ENCODE results near the gene SH3D19. TPM values are rescaled to one million over a fixed set of nuclear protein-coding genes. Genes with fewer than 3 reads are reported as not detected.

SH3D19 gene
- total and polyA plus RNA-seq, 2 of the 4 experiments (the other 2 are of a cell fraction) = 14.4 to 27.2 TPM

- no peak overlapping the region for H3K4me3 ChIP-seq (ENCODE audit: insufficient read depth, low read depth, low read length)
- H3K9me1 ChIP-seq (ENCODE audit: insufficient read depth, low read length) = no peaks in the 10 kb centered on the region
- dilution Hi-C loops (cut with HindIII; ENCODE audit: low sequenced_read_pairs, unreplicated experiment) (no loop called here), in situ Hi-C loops (cut with MboI; ENCODE audit: low sequenced_read_pairs) (no loop called here), intact Hi-C loops (cut with micrococcal nuclease) (no loop called here)
- H3K4me2 ChIP-seq (ENCODE audit: low read depth, low read length) = no peak overlapping the region
- H3K4ac ChIP-seq (ENCODE audit: low read depth, low read length) = no peak overlapping the region
- ChIA-PET CTCF (no interaction called here), POLR2A (ENCODE audit: unreplicated experiment) (no interaction called here)
- H3K9me3 ChIP-seq (ENCODE audit: control insufficient read depth, insufficient read depth, low read length) = no peaks in the 10 kb centered on the region
- H2AK5ac ChIP-seq (ENCODE audit: low read depth, low read length) = no peak overlapping the region
- DNase-seq (no peak), ATAC-seq (ENCODE audit: low read depth) (no peak)
- no peak for TF ChIP-seq CHD1 (IDR thresholded peaks at IDR 0.05; ENCODE audit: low read depth, low read length)
- no peak for TF ChIP-seq BHLHE40 (IDR thresholded peaks at IDR 0.05; ENCODE audit: low read depth, low read length)
- no peak for TF ChIP-seq CEBPB (IDR thresholded peaks at IDR 0.05; ENCODE audit: low read depth, low read length)
- no peak for TF ChIP-seq MAFK (IDR thresholded peaks at IDR 0.05; ENCODE audit: low read depth, low read length)
- no peak for TF ChIP-seq RAD21 (IDR thresholded peaks at IDR 0.05; ENCODE audit: low read length)
- TF ChIP-seq SMC3 (IDR thresholded peaks at IDR 0.05; ENCODE audit: low read depth, low read length) = no peak
- no peak for TF ChIP-seq ELK1 (IDR thresholded peaks at IDR 0.05; ENCODE audit: borderline replicate concordance, low read depth, low read length)
- no peak for TF ChIP-seq USF2 (IDR thresholded peaks at IDR 0.05; ENCODE audit: low read depth, low read length)
- TF ChIP-seq POLR2A (IDR thresholded peaks at IDR 0.05; ENCODE audit: low read depth, low read length) = no peak
- no peak for TF ChIP-seq CTCF (conservative IDR thresholded peaks at IDR 0.05; ENCODE audit: low read depth, low read length)
- TF ChIP-seq MXI1 (IDR thresholded peaks at IDR 0.05; ENCODE audit: borderline replicate concordance, low read depth, low read length) = no peak
- TF ChIP-seq MAZ (IDR thresholded peaks at IDR 0.05; ENCODE audit: borderline replicate concordance, low read depth, low read length) = no peak
- TF ChIP-seq NFE2L2 (IDR thresholded peaks at IDR 0.05; ENCODE audit: low read depth, low read length) = no peak
- no CpG with 5 or more reads among the region's 4 CpGs for WGBS, 2 experiments (ENCODE audit: extremely low coverage in 2 of 2, insufficient read length in 1 of 2)
- H4K20me1 ChIP-seq (ENCODE audit: insufficient read depth, low read length) = no peaks in the 10 kb centered on the region
- H2BK5ac ChIP-seq (ENCODE audit: low read depth, low read length, poor library complexity, severe bottlenecking) = no peak overlapping the region
- H3K27me3 ChIP-seq (ENCODE audit: control insufficient read depth, insufficient read depth, low read length) = no peaks in the 10 kb centered on the region
- no peak overlapping the region for H2BK120ac ChIP-seq (ENCODE audit: low read depth, low read length)
- no peak overlapping the region for H3K23ac ChIP-seq (ENCODE audit: low read depth, low read length)
- H3K56ac ChIP-seq (ENCODE audit: extremely low read depth, insufficient read depth, low read length) = no peak overlapping the region
- no peak overlapping the region for H3K9ac ChIP-seq (ENCODE audit: low read depth, low read length)
- no peak overlapping the region for H3K14ac ChIP-seq (replicated peaks; ENCODE audit: low read depth, low read length)
- H3K18ac ChIP-seq (ENCODE audit: low read depth, low read length) = no peak overlapping the region
- H4K5ac ChIP-seq (ENCODE audit: low read depth, low read length) = no peak overlapping the region
- H3K27ac ChIP-seq (ENCODE audit: insufficient read depth, low read length) = no peak overlapping the region
- no TSS peak for BruUV-seq (replicated peaks)
- no peaks in the 10 kb centered on the region for H3K79me1 ChIP-seq (ENCODE audit: low read depth in 1 of 2, low read length in 2 of 2)
- no peak overlapping the region for H2BK20ac ChIP-seq (ENCODE audit: low read depth, low read length)
- no peaks in the 10 kb centered on the region for H3K36me3 ChIP-seq (ENCODE audit: control insufficient read depth, insufficient read depth, low read length)
- no peak overlapping the region for H2AFZ ChIP-seq (replicated peaks; ENCODE audit: low read length, poor library complexity)
- no peak overlapping the region for H2BK15ac ChIP-seq (ENCODE audit: low read depth, low read length)
- H2AK9ac ChIP-seq (replicated peaks; ENCODE audit: low read depth, low read length, poor library complexity) = no peak overlapping the region
- H3K4me1 ChIP-seq (ENCODE audit: control insufficient read depth, insufficient read depth, low read length) = no peaks in the 10 kb centered on the region
- H4K91ac ChIP-seq (ENCODE audit: insufficient read depth, low read depth, low read length) = no peak overlapping the region
- H4K8ac ChIP-seq (ENCODE audit: low read depth in 2 of 2, low read length in 2 of 2) = no peak overlapping the region
Measured at GRCh38 chr4:151257704-151258103, 67.7 kb downstream of the SH3D19 start.
